Vagina (tissue), 2 donors: Measurements from ENCODE around the gene RIF1. TPM values are rescaled to one million over a fixed set of nuclear protein-coding genes. Genes with fewer than 3 reads are reported as not detected.

Experiments used
- DNase-seq, 2 donors: peaks; one replicate each; pipeline ENCODE4 v3.0.0-alpha.2; 2017; ENCODE audit errors: extremely low spot score in 2 of 2
- H3K27ac ChIP-seq: fragments of 200-600 bp; sonication (generic); one replicate; pipeline ENCODE4 v1.5.1; 2019
- H3K27me3 ChIP-seq: fragments of 200-600 bp; sonication (generic); one replicate; pipeline ENCODE4 v1.5.1; 2019
- H3K36me3 ChIP-seq, 2 donors: fragments of 200-600 bp; sonication (generic); one replicate each; pipeline ENCODE4 v1.5.1; 2017 to 2019
- H3K4me1 ChIP-seq: fragments of 200-600 bp; sonication (generic); one replicate; pipeline ENCODE4 v1.5.1; 2019
- H3K4me3 ChIP-seq, 2 donors: fragments of 200-600 bp; sonication (generic); 1 replicate in 1 of 2; 2 replicates in 1 of 2; pipeline ENCODE4 v1.5.1; 2016 to 2019
- H3K9me3 ChIP-seq: fragments of 200-600 bp; sonication (generic); one replicate; pipeline ENCODE4 v1.5.1; 2019
- POLR2A ChIP-seq, 2 donors: fragments of 450-650 bp; IDR thresholded peaks; one replicate each; pipeline ENCODE4 v1.6.1; 2017; ENCODE audit warnings: antibody characterized with exemption in 2 of 2, mild to moderate bottlenecking in 2 of 2, moderate library complexity in 2 of 2
- POLR2AphosphoS5 ChIP-seq, 2 donors: sonication (generic); formaldehyde crosslinking; IDR thresholded peaks; one replicate each; pipeline ENCODE4 v1.9.0; 2017; ENCODE audit warnings: antibody characterized with exemption in 2 of 2, mild to moderate bottlenecking in 2 of 2, low read depth in 1 of 2; ENCODE audit not compliant: insufficient read depth in 1 of 2
- intact Hi-C: fragments of 100-400 bp; cut with DNase I; formaldehyde crosslinking; loops from one replicate; pipeline ENCODE4 v1.15.1; 2023
- total RNA-seq: library from RNA; depleted of rRNA; stranded (reverse); fragments of >200 nt; gene quantifications from one replicate; pipeline ENCODE4 v1.2.3, GENCODE V29; 2016
- TF ChIP-seq, protein P1 (sequence below), 3 experiments: fragments of 450-650 bp in 2 of 3; fragments of 200-600 bp in 1 of 3; sonication (generic) in 1 of 3; IDR thresholded peaks; one replicate each; pipeline ENCODE4 v1.5.1; 2017 to 2019; ENCODE audit warnings: antibody characterized with exemption in 3 of 3, mild to moderate bottlenecking in 2 of 3, moderate library complexity in 2 of 3

RIF1 gene
- total RNA-seq, 1 donor from 2014 or later = 31.7 TPM

DNA sequence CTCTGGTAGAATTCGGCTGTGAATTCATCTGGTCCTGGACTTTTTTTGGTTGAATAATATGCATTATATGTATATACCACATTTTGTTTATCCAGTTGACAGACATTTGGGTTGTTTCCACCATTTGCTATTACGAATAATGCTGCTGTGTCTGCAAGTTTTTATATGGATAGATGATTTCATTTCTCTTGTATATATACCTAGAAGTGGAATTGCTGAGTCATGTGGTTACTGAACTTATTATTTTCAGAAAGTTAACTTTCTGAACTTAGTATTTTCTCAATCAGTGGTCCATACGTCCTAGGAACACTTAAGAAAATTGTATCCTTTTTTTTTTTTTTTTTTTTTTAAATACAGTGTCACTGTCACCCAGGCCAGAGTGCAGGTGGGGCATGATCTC lies 63.3 kb downstream of the RIF1 start:
- no peaks in the 10 kb centered on the region for H3K4me1 ChIP-seq
- no peak for DNase-seq
- H3K9me3 ChIP-seq = no peaks in the 10 kb centered on the region
- no peaks in the 10 kb centered on the region for H3K27me3 ChIP-seq
- H3K27ac ChIP-seq = no peak overlapping the region
- intact Hi-C loops = no loop called here
- H3K36me3 ChIP-seq = peaks cover 0 to 63% of the 10 kb centered on the region in 2 donors
- TF ChIP-seq, protein P1, sequence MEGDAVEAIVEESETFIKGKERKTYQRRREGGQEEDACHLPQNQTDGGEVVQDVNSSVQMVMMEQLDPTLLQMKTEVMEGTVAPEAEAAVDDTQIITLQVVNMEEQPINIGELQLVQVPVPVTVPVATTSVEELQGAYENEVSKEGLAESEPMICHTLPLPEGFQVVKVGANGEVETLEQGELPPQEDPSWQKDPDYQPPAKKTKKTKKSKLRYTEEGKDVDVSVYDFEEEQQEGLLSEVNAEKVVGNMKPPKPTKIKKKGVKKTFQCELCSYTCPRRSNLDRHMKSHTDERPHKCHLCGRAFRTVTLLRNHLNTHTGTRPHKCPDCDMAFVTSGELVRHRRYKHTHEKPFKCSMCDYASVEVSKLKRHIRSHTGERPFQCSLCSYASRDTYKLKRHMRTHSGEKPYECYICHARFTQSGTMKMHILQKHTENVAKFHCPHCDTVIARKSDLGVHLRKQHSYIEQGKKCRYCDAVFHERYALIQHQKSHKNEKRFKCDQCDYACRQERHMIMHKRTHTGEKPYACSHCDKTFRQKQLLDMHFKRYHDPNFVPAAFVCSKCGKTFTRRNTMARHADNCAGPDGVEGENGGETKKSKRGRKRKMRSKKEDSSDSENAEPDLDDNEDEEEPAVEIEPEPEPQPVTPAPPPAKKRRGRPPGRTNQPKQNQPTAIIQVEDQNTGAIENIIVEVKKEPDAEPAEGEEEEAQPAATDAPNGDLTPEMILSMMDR (IDR thresholded peaks at IDR 0.05) = no peak
- TF ChIP-seq POLR2A (IDR thresholded peaks at IDR 0.05) = no peak
- no peak for TF ChIP-seq POLR2AphosphoS5 (IDR thresholded peaks at IDR 0.05; ENCODE audit: insufficient read depth in 1 of 2, low read depth in 1 of 2)
- no peak overlapping the region for H3K4me3 ChIP-seq

DNA sequence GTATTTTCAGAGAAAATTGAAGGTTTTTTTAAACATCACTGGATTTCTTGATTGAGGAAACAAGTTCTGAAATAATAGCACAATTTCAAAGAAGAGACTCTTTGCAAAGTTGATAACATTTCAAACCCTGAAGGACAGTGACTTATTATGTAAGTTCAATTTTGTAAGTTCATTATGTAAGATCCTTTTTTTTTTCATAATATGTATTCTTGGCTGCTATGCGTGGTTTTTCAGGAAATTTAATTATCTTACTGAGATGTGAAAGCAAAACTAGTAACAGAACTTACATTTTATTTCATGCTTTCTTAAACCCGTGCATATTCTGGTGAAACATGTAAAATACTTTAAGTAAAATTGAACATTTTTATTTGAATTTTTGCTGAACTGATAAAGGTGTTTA lies 65.4 kb downstream of the RIF1 start:
- peaks cover 0 to 43% of the 10 kb centered on the region in 2 donors for H3K36me3 ChIP-seq
- TF ChIP-seq POLR2A (IDR thresholded peaks at IDR 0.05) = no peak
- TF ChIP-seq POLR2AphosphoS5 (IDR thresholded peaks at IDR 0.05; ENCODE audit: insufficient read depth in 1 of 2, low read depth in 1 of 2) = no peak
- TF ChIP-seq, protein P1 (IDR thresholded peaks at IDR 0.05) = no peak

DNA sequence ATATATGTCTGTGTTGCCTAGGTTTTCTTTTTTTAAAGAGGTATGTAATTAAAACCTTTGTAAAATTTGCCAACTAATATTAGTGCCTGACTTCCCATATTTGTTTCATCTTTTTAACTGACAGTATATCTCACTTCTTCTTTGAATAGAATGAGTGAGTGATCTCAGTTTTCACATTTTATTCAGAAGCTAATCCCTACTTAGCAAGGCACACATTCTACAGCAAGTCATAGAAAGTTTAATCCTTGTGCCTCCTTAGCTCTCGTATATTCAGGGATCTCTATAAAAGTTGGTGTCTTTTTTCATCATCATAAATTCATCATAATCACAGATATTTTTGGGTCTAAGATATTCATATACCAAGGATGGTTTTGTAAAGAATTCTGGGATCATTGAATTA lies 66.6 kb downstream of the RIF1 start:
- Histone ChIP-seq H3K4me1 (no peaks in the 10 kb centered on the region), H3K9me3 (no peaks in the 10 kb centered on the region), H3K4me3 (no peak overlapping the region), H3K27ac (no peak overlapping the region), H3K27me3 (no peaks in the 10 kb centered on the region), H3K36me3 (peaks cover 0 to 31% of the 10 kb centered on the region in 2 donors)
- intact Hi-C loops = no loop called here
- TF ChIP-seq, protein P1 (IDR thresholded peaks at IDR 0.05) = no peak
- TF ChIP-seq POLR2AphosphoS5 (IDR thresholded peaks at IDR 0.05; ENCODE audit: insufficient read depth in 1 of 2, low read depth in 1 of 2) = no peak
- TF ChIP-seq POLR2A (IDR thresholded peaks at IDR 0.05) = no peak
- no peak for DNase-seq

More for the DNA sequence above, 65.4 kb downstream of the RIF1 start:
- Histone ChIP-seq H3K4me3 (no peak overlapping the region), H3K27me3 (no peaks in the 10 kb centered on the region), H3K27ac (no peak overlapping the region), H3K4me1 (no peaks in the 10 kb centered on the region), H3K9me3 (no peaks in the 10 kb centered on the region)
- intact Hi-C loops = no loop called here
- no peak for DNase-seq

DNA sequence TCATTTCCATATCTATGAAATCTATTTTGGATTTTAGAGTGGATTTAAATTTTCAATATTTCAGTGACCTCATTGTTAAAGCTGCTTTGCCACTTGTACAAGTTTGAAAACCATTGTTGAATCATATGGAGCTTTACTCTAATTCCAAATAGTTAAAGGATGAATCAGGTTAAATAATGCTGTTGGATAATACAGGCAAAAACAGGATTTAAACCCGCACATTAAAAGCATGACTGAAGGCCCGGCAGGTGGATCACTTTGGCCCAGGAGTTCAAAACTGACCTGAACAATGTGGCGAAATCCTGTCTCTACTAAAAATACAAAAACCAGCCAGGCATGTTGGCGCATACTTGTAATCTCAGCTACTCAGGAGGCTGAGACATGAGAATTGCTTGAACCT lies 68.3 kb downstream of the RIF1 start:
- DNase-seq = no peak
- H3K4me1 ChIP-seq = no peaks in the 10 kb centered on the region
- TF ChIP-seq POLR2AphosphoS5 (IDR thresholded peaks at IDR 0.05; ENCODE audit: insufficient read depth in 1 of 2, low read depth in 1 of 2) (no peak), POLR2A (IDR thresholded peaks at IDR 0.05) (no peak)
- TF ChIP-seq, protein P1 (IDR thresholded peaks at IDR 0.05) = no peak
- no peak overlapping the region for H3K4me3 ChIP-seq
- H3K9me3 ChIP-seq = no peaks in the 10 kb centered on the region
- no peaks in the 10 kb centered on the region for H3K27me3 ChIP-seq
- intact Hi-C loops = no loop called here
- H3K36me3 ChIP-seq = peaks cover 0 to 25% of the 10 kb centered on the region in 2 donors
- no peak overlapping the region for H3K27ac ChIP-seq

DNA sequence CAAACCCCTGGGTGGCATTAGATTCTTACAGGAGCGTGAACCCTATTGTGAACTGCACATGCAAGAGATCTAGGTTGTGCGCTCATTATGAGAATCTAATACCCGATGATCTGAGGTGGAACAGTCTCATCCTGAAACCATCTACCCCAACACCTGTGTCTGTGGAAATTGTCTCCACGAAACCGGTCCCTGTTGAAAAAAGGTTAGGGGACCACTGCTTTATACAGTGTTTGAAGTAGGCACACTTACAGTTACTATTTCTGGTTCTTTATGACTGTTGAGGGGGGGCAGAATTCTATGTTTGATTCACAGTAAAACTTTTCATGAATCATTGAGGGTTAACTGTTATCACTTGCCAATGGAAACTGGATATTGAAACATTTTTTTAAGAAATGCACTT lies 72.0 kb downstream of the RIF1 start:
- Histone ChIP-seq H3K27me3 (no peaks in the 10 kb centered on the region), H3K9me3 (no peaks in the 10 kb centered on the region), H3K27ac (no peak overlapping the region), H3K4me3 (no peak overlapping the region), H3K36me3 (peaks cover 0 to 2% of the 10 kb centered on the region in 2 donors), H3K4me1 (no peaks in the 10 kb centered on the region)
- intact Hi-C loops = no loop called here
- no peak for TF ChIP-seq POLR2AphosphoS5 (IDR thresholded peaks at IDR 0.05; ENCODE audit: insufficient read depth in 1 of 2, low read depth in 1 of 2)
- no peak for TF ChIP-seq POLR2A (IDR thresholded peaks at IDR 0.05)
- TF ChIP-seq, protein P1 (IDR thresholded peaks at IDR 0.05) = no peak
- no peak for DNase-seq
